ENCODE measurements around the gene PHYH. TPM values are rescaled to one million over a fixed set of nuclear protein-coding genes. Genes with fewer than 3 reads are reported as not detected.
"Not testable (repeated sequence)": the region's sequence is repeated elsewhere in the genome, so short reads cannot be mapped to it uniquely, and the experiment has no call there.

The PHYH gene
- total RNA-seq, 2 donors from 2014 or later: 23.8 to 27.1 TPM

DNA sequence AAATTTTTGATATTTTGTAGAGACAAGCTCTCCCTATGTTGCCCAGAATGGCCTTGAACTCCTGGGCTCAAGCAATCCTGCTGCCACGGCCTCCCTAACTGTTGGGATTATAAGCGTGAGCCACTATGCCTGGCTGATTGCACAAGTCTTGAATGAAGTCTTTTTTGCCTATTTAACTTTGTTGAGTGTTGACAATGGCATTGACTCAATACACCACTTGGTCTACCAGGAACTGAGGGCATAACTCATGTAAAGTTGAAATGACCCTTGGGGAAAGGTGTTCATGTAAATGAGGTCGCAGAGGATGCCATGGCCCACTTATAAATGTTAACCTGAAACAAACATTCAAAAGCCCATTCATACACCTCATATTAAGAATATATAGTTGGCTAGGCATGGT lies 58.3 kb downstream of the PHYH start:
- ATAC-seq (ENCODE audit: insufficient number of reproducible peaks, low FRiP score, low read depth) (no peak), DNase-seq (ENCODE audit: low spot score) (no peak)
- TF ChIP-seq CTCF (IDR thresholded peaks at IDR 0.05): no peak
- H3K36me3 ChIP-seq: no peaks in the 10 kb centered on the region
- no peaks in the 10 kb centered on the region for H3K4me1 ChIP-seq (ENCODE audit: control insufficient read depth in 1 of 2, low read depth in 2 of 2)
- no peak overlapping the region for H3K4me3 ChIP-seq
- H3K9me3 ChIP-seq: no peaks in the 10 kb centered on the region
- H3K27ac ChIP-seq: no peak overlapping the region
- no peaks in the 10 kb centered on the region for H3K27me3 ChIP-seq (replicated peaks; ENCODE audit: insufficient read depth)

DNA sequence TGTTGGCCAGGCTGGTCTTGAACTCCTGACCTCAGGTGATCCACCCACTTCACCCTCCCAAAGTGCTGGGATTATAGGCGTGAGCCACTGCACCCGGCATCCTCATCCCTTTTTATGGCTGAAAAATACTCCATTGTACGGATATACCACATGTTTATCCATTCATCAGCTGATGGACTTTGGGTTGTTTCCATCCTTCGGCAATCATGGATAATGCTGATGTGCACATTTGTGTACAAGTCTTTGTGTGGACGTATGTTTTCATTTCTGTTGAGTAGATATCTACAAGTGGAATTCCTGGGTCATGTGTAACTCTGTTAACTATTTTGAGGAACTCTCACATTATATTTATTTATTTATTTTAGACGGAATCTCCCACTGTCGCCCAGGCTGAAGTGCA lies 59.9 kb downstream of the PHYH start:
- Histone ChIP-seq H3K4me3 (no peak overlapping the region), H3K9me3 (no peaks in the 10 kb centered on the region), H3K4me1 (ENCODE audit: control insufficient read depth in 1 of 2, low read depth in 2 of 2) (no peaks in the 10 kb centered on the region), H3K27ac (no peak overlapping the region), H3K36me3 (no peaks in the 10 kb centered on the region), H3K27me3 (replicated peaks; ENCODE audit: insufficient read depth) (no peaks in the 10 kb centered on the region)
- DNase-seq (ENCODE audit: low spot score) (no peak), ATAC-seq (ENCODE audit: insufficient number of reproducible peaks, low FRiP score, low read depth) (no peak)
- TF ChIP-seq CTCF (IDR thresholded peaks at IDR 0.05): no peak

- no peak overlapping the region for H3K4me3 ChIP-seq
- H3K36me3 ChIP-seq: no peaks in the 10 kb centered on the region
- H3K27ac ChIP-seq: no peak overlapping the region
- TF ChIP-seq CTCF (IDR thresholded peaks at IDR 0.05): no peak
- no peaks in the 10 kb centered on the region for H3K9me3 ChIP-seq
- DNase-seq (ENCODE audit: low spot score) (no peak), ATAC-seq (ENCODE audit: insufficient number of reproducible peaks, low FRiP score, low read depth) (no peak)
- H3K27me3 ChIP-seq (replicated peaks; ENCODE audit: insufficient read depth): no peaks in the 10 kb centered on the region
- no peaks in the 10 kb centered on the region for H3K4me1 ChIP-seq (ENCODE audit: control insufficient read depth in 1 of 2, low read depth in 2 of 2)
These were observed 61.4 kb downstream of the PHYH start for GRCh38 chr10:13238271-13239077.

DNA sequence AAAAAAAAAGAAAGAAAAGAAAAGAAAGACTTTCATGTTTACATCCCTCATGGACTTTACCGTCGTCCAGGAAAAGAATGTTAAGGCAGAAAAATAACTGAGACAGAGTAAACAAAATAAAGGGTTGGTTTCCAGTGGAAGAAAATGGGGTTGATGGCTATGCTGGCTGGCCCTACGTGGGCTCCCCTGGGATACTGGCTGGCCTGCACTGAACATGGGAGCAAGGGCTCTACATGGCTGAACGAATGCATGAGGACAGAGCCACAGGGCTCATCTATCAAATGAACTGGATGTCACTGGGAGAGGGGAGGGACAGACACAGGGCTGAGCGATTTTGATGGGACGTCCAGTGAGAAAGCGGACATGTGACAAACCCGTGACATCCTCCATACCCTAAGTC lies 63.2 kb downstream of the PHYH start:
- TF ChIP-seq CTCF (IDR thresholded peaks at IDR 0.05): no peak
- H3K27me3 ChIP-seq (replicated peaks; ENCODE audit: insufficient read depth): no peaks in the 10 kb centered on the region
- no peak for ATAC-seq (ENCODE audit: insufficient number of reproducible peaks, low FRiP score, low read depth)
- H3K4me3 ChIP-seq: no peak overlapping the region
- no peaks in the 10 kb centered on the region for H3K4me1 ChIP-seq (ENCODE audit: control insufficient read depth in 1 of 2, low read depth in 2 of 2)
- H3K27ac ChIP-seq: no peak overlapping the region
- no peaks in the 10 kb centered on the region for H3K36me3 ChIP-seq
- H3K9me3 ChIP-seq: no peaks in the 10 kb centered on the region
- DNase-seq (ENCODE audit: low spot score): no peak

- not testable (repeated sequence) for H3K27ac ChIP-seq; H3K9me3 ChIP-seq; H3K4me3 ChIP-seq; H3K4me1 ChIP-seq (ENCODE audit: control insufficient read depth in 1 of 2, low read depth in 2 of 2); H3K36me3 ChIP-seq; DNase-seq (ENCODE audit: low spot score); ATAC-seq (ENCODE audit: insufficient number of reproducible peaks, low FRiP score, low read depth); H3K27me3 ChIP-seq (replicated peaks; ENCODE audit: insufficient read depth)
These were observed 65.1 kb downstream of the PHYH start for GRCh38 chr10:13234736-13235135.

DNA sequence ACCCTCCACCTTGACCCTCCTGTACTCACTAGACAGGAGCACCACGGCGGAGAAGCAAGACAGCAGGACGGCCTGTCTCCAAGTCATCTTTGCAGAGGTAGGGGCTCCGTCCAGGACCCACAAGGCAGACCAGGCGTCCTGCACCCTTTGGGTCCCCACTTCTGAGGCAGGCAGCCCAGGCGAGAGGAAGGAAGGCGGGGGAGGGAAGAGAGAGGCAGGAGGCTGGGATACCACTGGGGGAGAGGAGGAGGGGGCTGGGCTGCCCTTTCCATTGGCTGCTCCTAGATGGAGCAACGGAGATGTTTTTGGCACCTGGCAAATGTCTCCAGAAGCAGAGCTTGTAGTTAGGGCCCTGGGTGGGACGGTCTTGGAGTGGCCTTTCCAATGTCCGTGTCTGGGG lies 65.7 kb downstream of the PHYH start, which contains the start of gene UCMA:
Gene UCMA, minus strand, starts transcription at position 203 of the 400 bp plus-strand sequence. Its CDS starts 116 bp downstream, at position 87.
- DNase-seq (ENCODE audit: low spot score) (no peak), ATAC-seq (ENCODE audit: insufficient number of reproducible peaks, low FRiP score, low read depth) (no peak)
- Histone ChIP-seq H3K4me1 (ENCODE audit: control insufficient read depth in 1 of 2, low read depth in 2 of 2) (no peaks in the 10 kb centered on the region), H3K27ac (no peak within 1 kb of the TSS), H3K9me3 (no peaks in the 10 kb centered on the region), H3K4me3 (no peak within 1 kb of the TSS), H3K36me3 (no peaks in the 10 kb centered on the region), H3K27me3 (replicated peaks; ENCODE audit: insufficient read depth) (no peaks in the 10 kb centered on the region)
- TF ChIP-seq CTCF (IDR thresholded peaks at IDR 0.05): no peak

Data from thoracic aorta (tissue), 2 donors.